Activated naive CD4-positive, alpha-beta T cell treated with anti-CD3 and anti-CD28 coated beads, Interleukin-2, amount 50 U/mL, for 24 hours (primary cell): ENCODE measurements around the gene DNAH12.
"Not testable (repeated sequence)": the region's sequence is repeated elsewhere in the genome, so short reads cannot be mapped to it uniquely, and the experiment has no call there.

Experiments used
- H3K27ac Mint-ChIP-seq: one replicate; pipeline ENCODE4 v1.8.0; 2021; ENCODE audit warnings: mild to moderate bottlenecking, mixed read lengths
- H3K27me3 Mint-ChIP-seq: one replicate; pipeline ENCODE4 v1.8.0; 2021; ENCODE audit warnings: mixed read lengths
- H3K36me3 Mint-ChIP-seq: one replicate; pipeline ENCODE4 v1.8.0; 2021; ENCODE audit warnings: mixed read lengths
- H3K4me1 Mint-ChIP-seq: one replicate; pipeline ENCODE4 v1.8.0; 2021; ENCODE audit warnings: mixed read lengths
- H3K4me3 Mint-ChIP-seq: one replicate; pipeline ENCODE4 v1.8.0; 2021; ENCODE audit warnings: mild to moderate bottlenecking, mixed read lengths
- H3K9me3 Mint-ChIP-seq: one replicate; pipeline ENCODE4 v1.8.0; 2021; ENCODE audit warnings: mixed read lengths

Gene DNAH12

DNA sequence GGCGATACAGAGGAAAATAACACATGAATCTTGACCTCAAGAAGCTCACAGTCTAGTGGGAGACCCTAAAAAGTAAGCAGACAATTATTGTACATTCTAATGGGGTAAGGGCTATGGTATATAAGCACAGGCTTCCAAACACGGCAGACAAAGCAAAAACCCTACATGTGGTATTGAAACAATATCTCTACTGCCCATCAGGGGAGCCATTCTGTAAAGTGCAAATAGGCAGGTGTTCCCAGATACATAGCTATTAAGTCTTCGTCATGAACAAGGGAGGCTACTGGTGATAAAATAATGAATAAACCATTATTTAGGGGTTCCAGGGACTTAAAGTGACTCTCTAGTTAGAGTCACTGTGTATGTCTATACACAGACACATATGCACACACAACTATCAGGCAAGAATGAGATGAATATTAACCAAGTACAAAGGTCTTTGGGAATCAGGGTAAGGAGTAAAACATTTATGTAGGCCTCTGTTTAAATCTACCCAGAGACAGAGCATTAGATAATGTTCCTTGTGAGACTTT is 213.0 kb downstream of the DNAH12 start:
- peaks cover 4% of the 10 kb centered on the region for H3K27me3 Mint-ChIP-seq
- no peaks in the 10 kb centered on the region for H3K4me1 Mint-ChIP-seq
- H3K27ac Mint-ChIP-seq = no peak overlapping the region
- no peak overlapping the region for H3K4me3 Mint-ChIP-seq
- H3K36me3 Mint-ChIP-seq = no peaks in the 10 kb centered on the region
- H3K9me3 Mint-ChIP-seq = no peaks in the 10 kb centered on the region

DNA sequence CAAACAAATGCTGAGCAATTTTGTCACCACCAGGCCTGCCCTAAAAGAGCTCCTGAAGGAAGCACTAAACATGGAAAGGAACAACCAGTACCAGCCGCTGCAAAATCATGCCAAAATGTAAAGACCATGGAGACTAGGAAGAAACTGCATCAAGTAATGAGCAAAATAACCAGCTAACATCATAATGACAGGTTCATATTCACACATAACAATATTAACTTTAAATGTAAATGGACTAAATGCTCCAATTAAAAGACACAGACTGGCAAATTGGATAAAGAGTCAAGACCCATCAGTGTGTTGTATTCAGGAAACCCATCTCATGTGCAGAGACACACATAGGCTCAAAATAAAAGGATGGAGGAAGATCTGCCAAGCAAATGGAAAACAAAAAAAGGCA is 217.6 kb downstream of the DNAH12 start:
- H3K27me3 Mint-ChIP-seq = peaks cover 11% of the 10 kb centered on the region
- H3K36me3 Mint-ChIP-seq, H3K4me3 Mint-ChIP-seq, H3K27ac Mint-ChIP-seq, H3K9me3 Mint-ChIP-seq, H3K4me1 Mint-ChIP-seq: not testable (repeated sequence)

DNA sequence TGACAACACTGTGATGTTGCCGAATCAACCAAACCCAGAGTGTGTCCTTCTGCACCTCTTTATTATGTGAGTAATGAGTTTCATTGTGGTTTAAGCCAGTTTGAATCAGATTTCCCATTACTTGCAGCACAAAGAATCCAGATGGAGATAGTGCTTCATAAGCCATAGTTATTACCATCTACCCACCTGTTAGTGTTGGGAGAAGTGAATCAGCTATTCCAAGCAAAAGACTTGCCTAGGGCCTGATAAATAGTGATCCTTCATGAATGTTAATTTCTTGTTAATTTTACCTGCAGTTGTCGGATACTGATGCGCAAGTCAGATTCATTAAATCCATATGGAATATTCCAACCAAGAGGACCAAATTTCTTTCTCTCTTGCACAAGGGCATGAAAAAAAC is 229.9 kb downstream of the DNAH12 start:
- Mint-ChIP-seq H3K9me3 (no peaks in the 10 kb centered on the region), H3K4me3 (no peak overlapping the region), H3K36me3 (no peaks in the 10 kb centered on the region), H3K4me1 (no peaks in the 10 kb centered on the region), H3K27ac (no peak overlapping the region), H3K27me3 (peaks cover 17% of the 10 kb centered on the region)

DNA sequence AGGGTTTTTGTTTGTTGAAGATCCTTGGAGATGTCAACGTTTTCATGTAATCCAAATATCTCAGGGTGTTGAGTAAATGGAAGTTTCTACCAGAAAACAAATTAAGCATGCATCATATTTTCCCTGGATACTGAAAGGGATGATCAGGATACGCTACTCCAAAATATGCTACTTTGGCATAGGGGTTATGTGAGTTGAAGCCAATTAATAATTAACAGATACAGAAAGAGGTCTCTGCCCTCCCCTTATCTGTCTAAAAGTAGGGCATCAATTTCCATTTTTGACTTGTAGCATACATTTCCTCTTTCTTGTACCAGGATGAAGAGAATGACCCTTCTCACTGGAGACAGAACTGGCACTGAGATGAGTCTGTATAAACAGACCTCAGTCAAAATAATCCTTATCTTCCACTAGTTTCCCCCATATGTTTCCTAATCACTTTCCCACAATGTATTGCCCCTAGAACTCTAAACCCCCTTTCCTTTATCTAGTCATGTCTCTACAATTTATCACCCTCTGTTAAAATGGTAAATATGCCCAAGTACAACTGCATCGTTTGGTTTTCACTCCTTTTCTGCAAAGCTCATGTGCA is 234.3 kb downstream of the DNAH12 start:
- no peaks in the 10 kb centered on the region for H3K36me3 Mint-ChIP-seq
- H3K4me3 Mint-ChIP-seq = no peak overlapping the region
- no peak overlapping the region for H3K27ac Mint-ChIP-seq
- no peaks in the 10 kb centered on the region for H3K4me1 Mint-ChIP-seq
- peaks cover 6% of the 10 kb centered on the region for H3K27me3 Mint-ChIP-seq
- H3K9me3 Mint-ChIP-seq = no peaks in the 10 kb centered on the region

DNA sequence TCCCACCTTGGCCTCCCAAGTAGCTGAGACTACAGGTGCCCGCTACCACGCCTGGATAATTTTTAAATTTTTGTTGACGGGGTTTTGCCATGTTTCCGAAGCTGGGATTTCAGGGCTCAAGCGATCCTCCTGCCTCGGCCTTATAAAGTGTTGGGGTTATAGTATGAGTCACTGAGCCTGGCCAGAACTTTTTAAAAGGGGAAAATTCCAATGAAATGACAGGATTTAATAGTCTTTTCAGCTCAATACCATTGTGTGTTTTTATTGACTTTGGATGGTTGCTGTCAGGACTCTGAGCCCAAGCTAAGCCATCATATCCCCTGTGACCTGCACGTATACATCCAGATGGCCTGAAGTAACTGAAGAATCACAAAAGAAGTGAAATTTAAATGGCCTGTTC is 240.6 kb downstream of the DNAH12 start:
- H3K27me3 Mint-ChIP-seq, H3K36me3 Mint-ChIP-seq, H3K27ac Mint-ChIP-seq, H3K4me3 Mint-ChIP-seq, H3K4me1 Mint-ChIP-seq, H3K9me3 Mint-ChIP-seq: not testable (repeated sequence)

DNA sequence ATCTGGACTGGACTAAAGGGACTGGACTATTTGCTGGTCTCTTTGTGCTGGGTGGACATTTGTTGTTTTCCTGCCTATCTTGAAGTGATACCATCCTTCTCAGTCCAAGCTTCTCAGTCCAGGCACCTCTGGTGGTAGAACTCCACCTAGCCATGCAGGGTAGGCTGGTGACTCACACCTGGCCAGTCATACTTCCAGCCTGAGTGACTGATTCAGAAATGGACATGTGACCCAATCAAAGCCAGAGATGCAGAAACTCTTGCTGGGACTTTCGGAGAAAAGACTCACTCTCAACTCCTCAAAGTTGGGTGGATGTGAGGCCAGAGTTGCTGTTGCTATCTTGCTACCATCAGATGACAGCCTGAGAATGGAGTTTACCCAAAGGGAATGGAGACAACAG is 246.1 kb downstream of the DNAH12 start:
- Mint-ChIP-seq H3K4me3 (no peak overlapping the region), H3K36me3 (peaks cover 4% of the 10 kb centered on the region), H3K27ac (no peak overlapping the region), H3K4me1 (no peaks in the 10 kb centered on the region), H3K9me3 (no peaks in the 10 kb centered on the region), H3K27me3 (peaks cover 11% of the 10 kb centered on the region)

DNA sequence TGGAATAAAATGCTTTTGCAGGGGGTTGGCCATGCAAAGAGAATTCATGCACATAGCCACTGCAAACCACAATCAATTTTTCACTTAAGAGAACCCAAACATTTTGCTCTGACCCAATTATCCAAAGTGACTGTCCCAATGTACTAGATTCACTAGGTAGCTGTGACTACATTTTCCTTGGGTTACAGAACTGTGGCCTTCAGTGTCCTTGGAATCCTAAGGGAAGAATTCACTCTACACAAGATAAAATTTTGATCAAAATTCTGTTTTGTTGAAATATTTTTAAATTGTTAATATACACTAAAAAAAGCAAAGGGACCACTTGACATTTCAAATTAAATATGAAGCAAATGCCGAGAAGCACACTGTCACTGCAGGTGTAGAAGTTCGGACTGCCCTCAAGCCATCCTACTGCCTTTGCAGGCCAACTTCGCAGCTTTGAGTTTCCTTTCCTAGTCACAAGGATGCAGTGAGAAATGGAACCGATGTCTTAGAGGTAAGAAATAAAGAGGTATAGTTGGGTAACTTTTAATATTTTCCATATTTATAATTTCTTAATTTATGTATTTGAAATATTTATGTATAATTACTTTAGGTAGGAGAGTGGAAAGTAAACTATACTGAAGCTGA is 251.1 kb downstream of the DNAH12 start:
- H3K4me3 Mint-ChIP-seq = no peak overlapping the region
- no peaks in the 10 kb centered on the region for H3K4me1 Mint-ChIP-seq
- H3K27ac Mint-ChIP-seq = no peak overlapping the region
- H3K27me3 Mint-ChIP-seq = peaks cover 5% of the 10 kb centered on the region
- no peaks in the 10 kb centered on the region for H3K36me3 Mint-ChIP-seq
- no peaks in the 10 kb centered on the region for H3K9me3 Mint-ChIP-seq

DNA sequence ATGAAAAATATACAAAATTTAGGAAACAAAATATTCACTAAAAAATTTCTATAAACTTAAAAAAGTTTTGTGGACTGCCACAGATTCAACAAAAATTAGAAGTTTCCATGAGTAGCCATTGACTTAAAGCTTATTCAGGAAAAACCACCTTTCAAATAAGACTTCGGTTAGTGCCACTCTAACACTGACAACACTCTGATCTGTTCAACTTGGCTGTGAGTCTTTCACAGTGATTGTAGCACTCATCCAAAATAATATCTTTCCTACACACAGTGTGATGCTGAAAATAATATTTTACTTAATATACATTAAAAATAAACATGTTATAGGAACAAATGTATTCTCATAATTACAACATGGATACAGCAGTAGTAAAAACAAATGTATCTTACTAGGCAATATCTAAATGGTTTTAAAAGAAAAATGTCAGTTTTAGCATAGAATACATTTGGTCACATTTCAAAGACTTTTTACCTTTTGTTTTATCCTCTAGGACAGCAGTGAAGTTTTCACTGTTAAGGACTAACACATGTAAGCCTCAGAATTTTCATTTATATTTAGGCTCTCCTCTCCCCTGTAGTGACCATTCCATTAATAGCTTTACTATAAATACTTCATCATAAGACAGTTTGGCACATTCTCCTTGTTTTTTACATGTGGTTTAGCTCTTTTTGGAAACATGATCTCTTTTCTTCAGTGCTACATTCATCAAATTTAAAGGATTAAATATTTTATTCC is 251.8 kb downstream of the DNAH12 start, which contains the start of gene ASB14:
TSS of gene ASB14 (minus strand) at position 527 of the 738 bp plus-strand sequence. CDS start 652 bp downstream, outside the sequence.
- no peaks in the 10 kb centered on the region for H3K9me3 Mint-ChIP-seq

DNA sequence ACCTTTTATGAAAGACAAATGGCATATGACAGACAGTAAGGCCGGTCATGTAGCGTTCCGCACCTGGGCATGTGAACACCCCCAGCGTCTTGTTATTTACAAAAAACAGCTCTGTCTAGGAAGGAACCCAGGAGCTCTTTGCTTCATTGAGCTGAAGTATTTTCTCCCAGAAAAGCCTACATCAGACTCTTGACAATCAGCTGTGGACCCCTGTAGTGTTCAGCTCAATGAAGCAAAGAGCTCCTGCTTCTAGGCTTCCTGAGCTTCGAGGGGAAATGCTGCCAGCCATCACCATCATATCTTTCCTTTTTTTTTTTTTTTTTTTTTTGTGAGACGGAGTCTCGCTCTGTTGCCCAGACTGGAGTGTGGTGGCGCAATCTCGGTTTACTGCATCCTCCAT is 255.7 kb downstream of the DNAH12 start:
- H3K4me1 Mint-ChIP-seq = no peaks in the 10 kb centered on the region
- no peak overlapping the region for H3K4me3 Mint-ChIP-seq
- H3K9me3 Mint-ChIP-seq = peaks cover 7% of the 10 kb centered on the region
- H3K36me3 Mint-ChIP-seq = no peaks in the 10 kb centered on the region
- H3K27ac Mint-ChIP-seq = no peak overlapping the region
- peaks cover 1% of the 10 kb centered on the region for H3K27me3 Mint-ChIP-seq

More for the DNA sequence above, 251.8 kb downstream of the DNAH12 start, which contains the start of gene ASB14:
- Mint-ChIP-seq H3K36me3 (no peaks in the 10 kb centered on the region), H3K27me3 (peaks cover 5% of the 10 kb centered on the region), H3K4me3 (no peak within 1 kb of the TSS), H3K27ac (no peak within 1 kb of the TSS), H3K4me1 (no peaks in the 10 kb centered on the region)

DNA sequence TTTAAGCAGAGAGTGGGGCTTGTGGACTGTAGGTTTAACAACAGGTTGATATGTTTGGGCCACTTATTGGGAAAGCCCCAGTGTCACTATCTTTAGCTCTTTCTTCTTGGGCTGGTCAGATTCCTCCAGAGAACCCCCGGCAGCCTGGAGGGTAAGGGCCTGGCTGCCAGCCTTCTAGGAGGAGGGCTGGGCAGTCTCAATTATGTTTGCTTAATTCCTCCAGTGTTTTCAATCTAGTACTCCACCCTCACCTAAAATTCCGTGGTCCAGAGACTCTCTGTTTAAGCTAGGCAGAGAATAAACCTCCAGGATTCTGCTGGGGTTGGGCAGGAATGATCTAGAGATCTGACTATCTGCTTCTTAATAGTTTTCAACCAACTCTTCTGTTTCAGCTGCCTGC is 256.9 kb downstream of the DNAH12 start:
- Mint-ChIP-seq H3K27me3 (peaks cover 1% of the 10 kb centered on the region), H3K9me3 (peaks cover 7% of the 10 kb centered on the region), H3K27ac (no peak overlapping the region), H3K4me3 (no peak overlapping the region), H3K36me3 (no peaks in the 10 kb centered on the region), H3K4me1 (no peaks in the 10 kb centered on the region)

DNA sequence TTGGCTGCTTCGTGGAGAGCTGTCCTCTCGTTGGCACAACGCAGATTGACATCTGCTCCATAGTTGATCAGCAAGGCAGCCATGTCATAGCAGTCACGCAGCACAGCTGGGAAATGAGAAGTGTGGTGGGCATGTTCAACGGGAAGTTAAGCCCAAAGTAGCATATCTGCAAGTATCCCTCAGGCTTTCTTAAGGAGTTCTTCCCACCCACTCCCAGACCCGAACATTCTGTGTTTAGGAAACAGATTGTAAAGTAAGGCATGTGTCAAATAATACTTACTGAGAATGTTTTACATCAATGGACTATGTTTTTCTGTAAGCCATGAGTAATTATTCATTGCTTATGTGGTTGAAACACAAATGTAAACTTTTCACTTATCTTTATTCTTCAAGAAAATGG is 260.8 kb downstream of the DNAH12 start:
- Mint-ChIP-seq H3K36me3 (no peaks in the 10 kb centered on the region), H3K4me1 (no peaks in the 10 kb centered on the region), H3K27me3 (peaks cover 1% of the 10 kb centered on the region), H3K27ac (no peak overlapping the region), H3K9me3 (peaks cover 7% of the 10 kb centered on the region), H3K4me3 (no peak overlapping the region)

DNA sequence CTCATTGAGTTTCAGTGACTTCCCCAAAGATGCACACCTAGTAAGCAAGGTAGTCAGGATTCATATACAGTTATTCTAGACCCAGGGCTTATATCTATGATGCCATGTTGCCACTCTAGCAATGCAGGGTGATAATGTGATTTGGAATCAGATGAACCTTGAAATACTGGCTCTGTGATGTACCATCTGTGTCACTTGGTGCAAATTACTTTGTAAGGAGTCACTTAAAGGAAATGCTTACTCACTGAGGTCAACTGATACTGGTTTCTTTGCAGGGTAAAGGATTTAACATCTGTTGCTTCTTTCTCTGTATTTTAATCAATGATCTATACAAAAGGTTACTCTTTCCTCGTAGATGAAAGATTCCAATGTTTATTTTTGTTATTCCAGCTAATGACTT is 262.4 kb downstream of the DNAH12 start:
- no peaks in the 10 kb centered on the region for H3K4me1 Mint-ChIP-seq
- no peak overlapping the region for H3K4me3 Mint-ChIP-seq
- H3K9me3 Mint-ChIP-seq = peaks cover 6% of the 10 kb centered on the region
- H3K36me3 Mint-ChIP-seq = no peaks in the 10 kb centered on the region
- no peak overlapping the region for H3K27ac Mint-ChIP-seq
- H3K27me3 Mint-ChIP-seq = no peaks in the 10 kb centered on the region

DNA sequence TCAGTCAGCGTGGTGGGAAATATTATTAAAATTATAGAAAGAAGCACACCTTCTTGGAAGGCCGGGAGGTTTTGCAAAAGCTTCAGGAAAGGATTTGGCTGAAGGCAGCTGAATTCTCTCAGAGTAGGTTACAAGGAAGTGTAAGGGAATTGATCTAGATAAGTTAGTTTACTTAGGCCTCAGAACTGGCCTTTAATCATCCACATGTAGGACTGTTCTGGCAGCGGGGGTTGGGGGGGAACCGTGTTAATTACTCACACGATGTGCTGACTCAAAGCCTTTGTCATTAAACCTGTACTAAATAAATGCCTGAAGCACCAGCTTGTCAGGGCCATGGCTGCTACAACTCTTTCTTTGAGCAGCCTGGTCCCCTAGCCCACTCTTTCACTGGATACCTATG is 264.5 kb downstream of the DNAH12 start:
- no peaks in the 10 kb centered on the region for H3K27me3 Mint-ChIP-seq
- no peaks in the 10 kb centered on the region for H3K4me1 Mint-ChIP-seq
- no peaks in the 10 kb centered on the region for H3K36me3 Mint-ChIP-seq
- H3K9me3 Mint-ChIP-seq = no peaks in the 10 kb centered on the region
- no peak overlapping the region for H3K4me3 Mint-ChIP-seq
- no peak overlapping the region for H3K27ac Mint-ChIP-seq

DNA sequence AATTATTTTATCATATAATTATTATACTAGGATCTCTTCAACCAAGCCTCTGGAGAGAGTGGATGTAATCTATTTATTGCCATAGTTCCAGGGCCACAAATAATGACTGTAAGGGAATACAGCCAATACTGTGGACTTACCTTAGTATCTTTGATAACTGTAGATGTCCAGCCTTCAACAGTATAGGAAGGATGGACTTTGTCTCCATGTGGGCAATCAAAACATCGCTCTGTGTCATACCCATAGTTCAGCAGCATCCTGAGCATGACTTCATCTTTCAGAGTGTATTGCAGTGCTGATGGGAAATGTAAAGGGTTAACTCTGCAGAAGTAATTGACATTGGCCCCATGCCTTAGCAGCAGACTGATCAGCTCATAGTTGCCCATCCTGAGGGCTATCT is 265.9 kb downstream of the DNAH12 start:
- Mint-ChIP-seq H3K9me3 (no peaks in the 10 kb centered on the region), H3K4me1 (no peaks in the 10 kb centered on the region), H3K36me3 (no peaks in the 10 kb centered on the region), H3K27ac (no peak overlapping the region), H3K27me3 (no peaks in the 10 kb centered on the region), H3K4me3 (no peak overlapping the region)

DNA sequence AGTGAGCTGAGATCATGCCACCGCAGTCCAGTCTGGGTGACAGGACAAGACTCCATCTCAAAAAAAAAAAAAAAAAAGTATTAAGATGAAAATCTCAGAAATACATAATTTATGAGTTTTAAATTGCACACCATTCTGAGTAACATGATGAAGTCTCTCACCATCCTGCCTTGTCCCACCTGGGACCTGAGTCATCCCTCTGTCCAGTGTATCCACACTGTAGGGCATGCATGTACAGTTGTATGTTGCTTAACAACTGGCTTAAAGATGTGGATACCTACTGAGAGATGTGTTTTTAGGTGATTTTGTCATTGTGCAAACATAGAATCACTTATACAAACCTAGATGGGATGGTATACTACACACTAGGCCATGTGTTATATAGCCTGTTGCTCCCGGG is 268.8 kb downstream of the DNAH12 start:
- H3K4me1 Mint-ChIP-seq = no peaks in the 10 kb centered on the region
- no peak overlapping the region for H3K27ac Mint-ChIP-seq
- peaks cover 3% of the 10 kb centered on the region for H3K36me3 Mint-ChIP-seq
- H3K9me3 Mint-ChIP-seq = no peaks in the 10 kb centered on the region
- no peak overlapping the region for H3K4me3 Mint-ChIP-seq
- no peaks in the 10 kb centered on the region for H3K27me3 Mint-ChIP-seq

DNA sequence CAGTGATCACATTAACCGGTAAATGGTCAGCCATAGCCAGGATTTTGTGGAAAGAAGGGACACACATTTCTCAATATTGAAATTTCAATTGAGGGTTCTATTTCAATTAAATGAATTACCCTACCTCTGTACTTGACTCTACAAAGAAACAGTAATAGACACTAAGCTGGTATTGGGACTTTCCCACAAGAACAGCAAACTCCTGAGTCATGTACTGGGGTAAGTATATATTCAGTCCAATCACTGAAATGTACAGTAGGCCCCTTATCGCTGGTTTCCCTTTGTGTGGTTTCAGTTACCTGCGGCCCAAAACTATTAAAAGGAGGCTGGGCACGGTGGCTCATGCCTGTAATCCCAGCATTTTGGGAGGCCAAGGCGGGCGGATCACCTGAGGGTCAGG is 269.3 kb downstream of the DNAH12 start:
- H3K4me3 Mint-ChIP-seq = no peak overlapping the region

More for the DNA sequence above, 269.3 kb downstream of the DNAH12 start:
- Mint-ChIP-seq H3K4me1 (no peaks in the 10 kb centered on the region), H3K27ac (no peak overlapping the region), H3K27me3 (no peaks in the 10 kb centered on the region), H3K9me3 (no peaks in the 10 kb centered on the region), H3K36me3 (peaks cover 3% of the 10 kb centered on the region)
